Measurements from ENCODE around the gene ZBTB25. TPM values are rescaled to one million over a fixed set of nuclear protein-coding genes. Genes with fewer than 3 reads are reported as not detected.

Gene ZBTB25
- total RNA-seq, 1 donor from 2014 or later: 9.5 TPM

DNA sequence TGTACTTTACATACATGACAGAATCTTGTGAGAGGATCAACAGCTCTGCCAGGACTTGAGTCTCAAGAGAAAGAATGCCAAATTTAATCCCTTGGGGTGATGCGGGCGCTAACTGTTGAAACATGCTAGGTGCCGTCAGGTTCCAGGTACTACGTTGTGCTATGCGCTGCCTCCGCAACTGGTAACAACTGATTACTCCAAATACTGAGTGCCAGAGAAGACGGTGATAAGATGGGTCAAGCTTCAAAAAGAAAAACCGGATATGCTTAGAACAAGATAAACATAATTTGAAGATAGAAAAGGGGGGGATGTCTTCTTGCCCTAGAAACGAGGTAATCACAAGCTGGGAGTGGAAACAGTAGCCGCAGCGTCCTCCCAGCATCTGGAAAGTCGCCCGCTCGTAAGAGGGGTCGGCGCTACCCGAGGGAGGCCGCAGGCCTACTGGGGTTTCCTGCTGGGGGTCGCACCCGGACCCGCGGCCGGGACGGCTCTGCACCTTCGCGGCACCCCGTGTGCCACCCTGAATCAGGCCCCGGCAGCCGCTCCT, 678 bp downstream of the ZBTB25 start:
- Mint-ChIP-seq H3K9me3 (ENCODE audit: unreplicated experiment) (no peaks in the 10 kb centered on the region), H3K27me3 (ENCODE audit: low read depth, unreplicated experiment) (no peaks in the 10 kb centered on the region), H3K4me3 (ENCODE audit: unreplicated experiment) (peak overlapping the region; percentile 89), H3K36me3 (ENCODE audit: low read depth, unreplicated experiment) (peaks cover 3% of the 10 kb centered on the region), H3K4me1 (ENCODE audit: low read depth, unreplicated experiment) (peaks cover 30% of the 10 kb centered on the region), H3K27ac (ENCODE audit: unreplicated experiment) (peak overlapping the region; percentile 80)
- peak overlapping the region; percentile 97 for H3K27ac ChIP-seq (ENCODE audit: low read depth, low read length)
- no peaks in the 10 kb centered on the region for H3K9me3 ChIP-seq (ENCODE audit: insufficient read depth, low read depth, low read length)
- no peak for TF ChIP-seq EZH2 (IDR thresholded peaks at IDR 0.05; ENCODE audit: insufficient read depth, low read length)
- TF ChIP-seq, protein P1, sequence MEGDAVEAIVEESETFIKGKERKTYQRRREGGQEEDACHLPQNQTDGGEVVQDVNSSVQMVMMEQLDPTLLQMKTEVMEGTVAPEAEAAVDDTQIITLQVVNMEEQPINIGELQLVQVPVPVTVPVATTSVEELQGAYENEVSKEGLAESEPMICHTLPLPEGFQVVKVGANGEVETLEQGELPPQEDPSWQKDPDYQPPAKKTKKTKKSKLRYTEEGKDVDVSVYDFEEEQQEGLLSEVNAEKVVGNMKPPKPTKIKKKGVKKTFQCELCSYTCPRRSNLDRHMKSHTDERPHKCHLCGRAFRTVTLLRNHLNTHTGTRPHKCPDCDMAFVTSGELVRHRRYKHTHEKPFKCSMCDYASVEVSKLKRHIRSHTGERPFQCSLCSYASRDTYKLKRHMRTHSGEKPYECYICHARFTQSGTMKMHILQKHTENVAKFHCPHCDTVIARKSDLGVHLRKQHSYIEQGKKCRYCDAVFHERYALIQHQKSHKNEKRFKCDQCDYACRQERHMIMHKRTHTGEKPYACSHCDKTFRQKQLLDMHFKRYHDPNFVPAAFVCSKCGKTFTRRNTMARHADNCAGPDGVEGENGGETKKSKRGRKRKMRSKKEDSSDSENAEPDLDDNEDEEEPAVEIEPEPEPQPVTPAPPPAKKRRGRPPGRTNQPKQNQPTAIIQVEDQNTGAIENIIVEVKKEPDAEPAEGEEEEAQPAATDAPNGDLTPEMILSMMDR (IDR thresholded peaks at IDR 0.05; ENCODE audit: insufficient read depth, low read depth, low read length): no peak
- H3K4me2 ChIP-seq (ENCODE audit: low read length): peak overlapping the region; percentile 93
- DNase-seq (ENCODE audit: low read depth): peak; percentile 15
- H2AFZ ChIP-seq (ENCODE audit: low read depth, low read length): peak overlapping the region; percentile 80
- no peaks in the 10 kb centered on the region for H3K36me3 ChIP-seq (ENCODE audit: insufficient read depth, low read length)
- H3K4me3 ChIP-seq (ENCODE audit: insufficient read depth, low read depth, low read length): peak overlapping the region; percentile 87
- peaks cover 74% of the 10 kb centered on the region for H3K79me2 ChIP-seq (ENCODE audit: insufficient read depth, low read length)
- peaks cover 28% of the 10 kb centered on the region for H4K20me1 ChIP-seq (ENCODE audit: insufficient read depth, low read length)
- H3K4me1 ChIP-seq (ENCODE audit: insufficient read depth, low read length): peaks cover 37% of the 10 kb centered on the region
- no peak for FAIRE-seq
- peak overlapping the region; percentile 99 for H3K9ac ChIP-seq (ENCODE audit: low read length)
- no peaks in the 10 kb centered on the region for H3K27me3 ChIP-seq (ENCODE audit: insufficient read depth, low read length)

DNA sequence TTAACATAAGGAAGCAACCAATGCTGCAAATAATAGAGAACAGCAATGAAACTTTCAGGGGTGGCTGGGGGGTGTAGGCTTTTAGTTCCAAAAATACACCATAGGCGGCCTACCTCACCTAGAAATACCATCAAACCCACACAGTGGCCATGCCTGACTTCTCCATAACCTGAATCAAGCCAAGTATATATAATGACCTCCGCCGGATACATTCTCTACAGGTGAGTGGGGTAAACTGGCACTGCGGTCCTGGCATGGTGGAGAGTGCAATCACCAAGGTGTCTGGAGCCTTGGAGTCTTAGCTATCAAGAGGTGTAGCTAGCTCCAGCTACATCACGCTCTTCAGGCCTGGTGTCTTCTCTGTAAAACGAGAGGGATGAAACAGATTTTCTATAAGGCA, 1.2 kb downstream of the ZBTB25 start:
- Histone ChIP-seq H3K4me3 (ENCODE audit: insufficient read depth, low read depth, low read length) (peak overlapping the region; percentile 87), H3K9ac (ENCODE audit: low read length) (peak overlapping the region; percentile 99), H3K36me3 (ENCODE audit: insufficient read depth, low read length) (no peaks in the 10 kb centered on the region), H2AFZ (ENCODE audit: low read depth, low read length) (no peak overlapping the region), H3K9me3 (ENCODE audit: insufficient read depth, low read depth, low read length) (no peaks in the 10 kb centered on the region), H3K4me1 (ENCODE audit: insufficient read depth, low read length) (peaks cover 33% of the 10 kb centered on the region), H3K27ac (ENCODE audit: low read depth, low read length) (peak overlapping the region; percentile 97), H3K79me2 (ENCODE audit: insufficient read depth, low read length) (peaks cover 69% of the 10 kb centered on the region), H3K27me3 (ENCODE audit: insufficient read depth, low read length) (no peaks in the 10 kb centered on the region), H4K20me1 (ENCODE audit: insufficient read depth, low read length) (peaks cover 23% of the 10 kb centered on the region), H3K4me2 (ENCODE audit: low read length) (peak overlapping the region; percentile 93)
- Mint-ChIP-seq H3K4me3 (ENCODE audit: unreplicated experiment) (peak overlapping the region; percentile 89), H3K27ac (ENCODE audit: unreplicated experiment) (peak overlapping the region; percentile 65), H3K27me3 (ENCODE audit: low read depth, unreplicated experiment) (no peaks in the 10 kb centered on the region), H3K9me3 (ENCODE audit: unreplicated experiment) (no peaks in the 10 kb centered on the region), H3K36me3 (ENCODE audit: low read depth, unreplicated experiment) (peaks cover 3% of the 10 kb centered on the region), H3K4me1 (ENCODE audit: low read depth, unreplicated experiment) (peaks cover 25% of the 10 kb centered on the region)
- TF ChIP-seq, protein P1 (IDR thresholded peaks at IDR 0.05; ENCODE audit: insufficient read depth, low read depth, low read length): no peak
- TF ChIP-seq EZH2 (IDR thresholded peaks at IDR 0.05; ENCODE audit: insufficient read depth, low read length): no peak
- FAIRE-seq (no peak), DNase-seq (ENCODE audit: low read depth) (no peak)

DNA sequence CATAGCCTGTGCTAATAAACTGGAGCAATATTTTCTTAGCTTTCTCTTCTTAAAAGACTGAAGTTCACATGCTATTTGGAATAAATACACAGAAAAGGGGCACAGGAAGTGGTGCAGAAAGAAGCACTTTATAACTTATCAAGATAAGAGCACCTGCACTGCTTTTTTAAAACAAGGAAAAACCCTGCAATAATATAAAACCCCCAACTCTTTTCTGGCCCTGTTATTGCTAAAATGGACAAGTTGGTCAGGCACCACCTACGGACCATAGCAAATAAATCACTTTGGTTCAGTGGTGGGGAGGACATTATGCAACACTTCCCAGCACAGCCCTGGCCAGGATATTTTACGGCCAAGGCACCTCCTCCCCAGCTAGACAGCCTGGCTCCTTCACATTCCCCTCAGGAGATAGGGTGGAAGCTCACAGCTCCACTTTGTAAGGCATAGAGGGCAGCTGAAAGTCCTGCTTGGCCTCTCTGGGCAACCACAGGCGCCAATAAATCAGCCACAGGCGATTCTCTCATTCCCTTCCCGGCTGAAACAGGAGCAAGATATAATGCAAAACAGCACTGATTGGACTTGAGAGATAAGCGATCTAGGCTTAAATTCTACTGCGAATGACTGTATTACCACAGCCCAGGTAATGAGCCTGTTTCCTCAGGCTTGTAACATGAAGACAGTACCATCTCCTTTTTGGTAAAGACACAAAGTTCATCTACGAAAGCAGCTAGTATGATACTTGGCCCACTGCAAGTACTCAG, 2.0 kb downstream of the ZBTB25 start:
- Histone ChIP-seq H3K4me3 (ENCODE audit: insufficient read depth, low read depth, low read length) (no peak overlapping the region), H3K9ac (ENCODE audit: low read length) (peak overlapping the region; percentile 21), H3K27me3 (ENCODE audit: insufficient read depth, low read length) (no peaks in the 10 kb centered on the region), H3K4me2 (ENCODE audit: low read length) (peak overlapping the region; percentile 93), H3K9me3 (ENCODE audit: insufficient read depth, low read depth, low read length) (no peaks in the 10 kb centered on the region), H3K4me1 (ENCODE audit: insufficient read depth, low read length) (peaks cover 24% of the 10 kb centered on the region), H3K27ac (ENCODE audit: low read depth, low read length) (no peak overlapping the region), H3K79me2 (ENCODE audit: insufficient read depth, low read length) (peaks cover 64% of the 10 kb centered on the region), H3K36me3 (ENCODE audit: insufficient read depth, low read length) (no peaks in the 10 kb centered on the region), H2AFZ (ENCODE audit: low read depth, low read length) (no peak overlapping the region), H4K20me1 (ENCODE audit: insufficient read depth, low read length) (peaks cover 15% of the 10 kb centered on the region)
- DNase-seq (ENCODE audit: low read depth): peak; percentile 77
- H3K9me3 Mint-ChIP-seq (ENCODE audit: unreplicated experiment): no peaks in the 10 kb centered on the region
- H3K27ac Mint-ChIP-seq (ENCODE audit: unreplicated experiment): peak overlapping the region; percentile 20
- no peaks in the 10 kb centered on the region for H3K27me3 Mint-ChIP-seq (ENCODE audit: low read depth, unreplicated experiment)
- no peaks in the 10 kb centered on the region for H3K36me3 Mint-ChIP-seq (ENCODE audit: low read depth, unreplicated experiment)
- no peak for TF ChIP-seq EZH2 (IDR thresholded peaks at IDR 0.05; ENCODE audit: insufficient read depth, low read length)
- TF ChIP-seq, protein P1 (IDR thresholded peaks at IDR 0.05; ENCODE audit: insufficient read depth, low read depth, low read length): no peak
- peak overlapping the region; percentile 89 for H3K4me3 Mint-ChIP-seq (ENCODE audit: unreplicated experiment)
- peaks cover 20% of the 10 kb centered on the region for H3K4me1 Mint-ChIP-seq (ENCODE audit: low read depth, unreplicated experiment)
- no peak for FAIRE-seq

Measured in astrocyte (in vitro differentiated cells and primary cell).